HepG2 (cell line): ENCODE measurements around the gene GPC2. TPM values are rescaled to one million over a fixed set of nuclear protein-coding genes. Genes with fewer than 3 reads are reported as not detected.

Experiments used
- HOXA5 ChIP-seq: sonication (generic); formaldehyde crosslinking; IDR thresholded peaks from 2 replicates; pipeline ENCODE4 v1.4.0; 2020; ENCODE audit warnings: missing genetic modification reagents
- NFATC3 ChIP-seq: sonication (generic); formaldehyde crosslinking; IDR thresholded peaks from 2 replicates; pipeline ENCODE4 v1.5.1; 2020; ENCODE audit warnings: mild to moderate bottlenecking, missing genetic modification reagents
- RBM22 ChIP-seq: fragments of 200-400 bp; formaldehyde crosslinking; optimal IDR thresholded peaks from 2 replicates; pipeline ENCODE3; 2017; ENCODE audit warnings: mild to moderate bottlenecking, low read length, moderate library complexity
- TAF1 ChIP-seq: sonication (generic); formaldehyde crosslinking; IDR thresholded peaks from 2 replicates; pipeline ENCODE4 v1.4.0; 2020; ENCODE audit warnings: missing genetic modification reagents
- ZBTB38 ChIP-seq: sonication (generic); formaldehyde crosslinking; IDR thresholded peaks from 2 replicates; pipeline ENCODE4 v1.5.1; 2020; ENCODE audit warnings: mild to moderate bottlenecking, missing genetic modification reagents
- ZBTB7B ChIP-seq: sonication (generic); formaldehyde crosslinking; IDR thresholded peaks from 2 replicates; pipeline ENCODE4 v1.4.0; 2020; ENCODE audit warnings: missing genetic modification reagents
- ZFP62 ChIP-seq: sonication (generic); formaldehyde crosslinking; IDR thresholded peaks from 2 replicates; pipeline ENCODE4 v1.4.0; 2020; ENCODE audit warnings: missing genetic modification reagents
- ZNF3 ChIP-seq: IDR thresholded peaks from 2 replicates; pipeline ENCODE4 v1.7.0; 2017; ENCODE audit warnings: inconsistent platforms
- ZNF615 ChIP-seq: sonication (generic); formaldehyde crosslinking; IDR thresholded peaks from 2 replicates; pipeline ENCODE4 v1.5.0; 2020; ENCODE audit warnings: mild to moderate bottlenecking, missing genetic modification reagents, borderline replicate concordance
- ZNF674 ChIP-seq: sonication (generic); formaldehyde crosslinking; IDR thresholded peaks from 2 replicates; pipeline ENCODE4 v1.5.0; 2020; ENCODE audit warnings: low read depth, mild to moderate bottlenecking, missing genetic modification reagents
- ZNF776 ChIP-seq: sonication (generic); formaldehyde crosslinking; IDR thresholded peaks from 2 replicates; pipeline ENCODE4 v1.4.0; 2020; ENCODE audit warnings: mild to moderate bottlenecking, missing genetic modification reagents
- polyA plus RNA-seq, 8 experiments: library from polyadenylated mRNA; depleted of rRNA in 3 of 8; stranded (reverse) in 7 of 8; unstranded in 1 of 8; fragments of >200 nt; fragmentation: Illumina TruSeq in 4 of 8; extraction: Trizol in 4 of 8; gene quantifications; 2 replicates each; pipeline versions ENCODE4 v1.2.1 to v1.2.3, GENCODE V29; 2011 to 2016; ENCODE audit warnings: low read depth in 4 of 8, missing spikeins in 1 of 8, mixed read lengths in 1 of 8; ENCODE audit not compliant: insufficient read depth in 1 of 8
- total RNA-seq, 5 experiments: library from RNA; depleted of rRNA; stranded (reverse); fragments of >200 nt; fragmentation: Illumina TruSeq; extraction: Trizol; gene quantifications; 2 replicates each; pipeline ENCODE4 v1.2.3, GENCODE V29; 2016; ENCODE audit warnings: low read depth in 1 of 5
- TF ChIP-seq, protein P1 (sequence below): sonication (generic); formaldehyde crosslinking; IDR thresholded peaks from 2 replicates; pipeline ENCODE4 v1.4.0; 2020; ENCODE audit warnings: missing genetic modification reagents, borderline replicate concordance
- TF ChIP-seq, protein P2 (sequence below): sonication (generic); formaldehyde crosslinking; IDR thresholded peaks from 2 replicates; pipeline ENCODE4 v1.4.0; 2020; ENCODE audit warnings: mild to moderate bottlenecking, missing genetic modification reagents
- TF ChIP-seq, protein P3 (sequence below): sonication (generic); formaldehyde crosslinking; IDR thresholded peaks from 2 replicates; pipeline ENCODE4 v1.4.0; 2020; ENCODE audit warnings: missing genetic modification reagents
- TF ChIP-seq, protein P4 (sequence below): sonication (generic); formaldehyde crosslinking; IDR thresholded peaks from 2 replicates; pipeline ENCODE4 v1.4.0; 2020; ENCODE audit warnings: missing genetic modification reagents, low read depth, mild to moderate bottlenecking, borderline replicate concordance

The GPC2 gene
- total and polyA plus RNA-seq, 2 of the 13 experiments (the other 11 are each of a cell fraction or from before 2014, with no cell fraction given), result 0.64 to 0.78 TPM

DNA sequence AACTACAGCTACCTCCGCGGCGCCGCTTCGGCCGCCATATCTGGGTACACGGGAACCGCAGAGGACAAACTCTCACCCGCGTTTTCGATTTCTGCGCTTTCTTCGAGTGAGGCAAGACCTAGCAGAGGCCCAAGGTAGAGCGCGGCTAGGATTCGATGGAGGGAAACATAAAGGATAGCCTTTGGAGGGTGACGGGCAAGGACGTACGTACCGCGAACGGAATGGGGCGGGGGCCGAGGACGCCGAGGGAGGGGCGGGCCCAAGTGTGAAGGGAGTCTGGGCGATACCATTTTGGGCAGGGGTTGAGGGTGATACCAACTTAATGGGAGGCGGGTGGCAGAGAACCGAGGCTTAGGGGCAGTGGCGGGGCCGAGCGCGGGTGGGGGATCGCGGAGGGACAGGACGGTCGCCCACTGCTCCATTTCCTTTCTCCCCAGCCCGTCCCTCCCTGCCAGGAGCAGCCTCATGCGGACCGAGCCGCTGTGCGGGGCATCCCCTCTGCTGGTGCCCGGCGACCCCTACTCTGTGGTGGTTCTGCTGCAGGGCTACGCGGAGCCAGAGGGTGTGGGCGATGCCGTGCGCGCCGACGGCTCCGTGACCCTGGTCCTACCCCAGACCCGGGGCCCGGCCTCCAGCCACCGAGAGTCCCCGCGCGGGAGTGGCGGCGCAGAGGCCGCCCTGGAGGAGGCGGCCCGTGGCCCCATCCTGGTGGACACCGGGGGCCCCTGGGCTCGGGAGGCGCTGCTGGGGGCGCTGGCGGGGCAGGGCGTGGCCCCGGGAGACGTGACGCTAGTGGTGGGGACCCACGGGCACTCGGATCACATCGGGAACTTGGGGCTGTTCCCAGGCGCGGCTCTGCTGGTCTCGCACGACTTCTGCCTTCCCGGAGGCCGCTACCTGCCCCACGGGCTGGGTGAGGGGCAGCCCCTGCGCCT lies 50.0 kb downstream of the GPC2 start, which contains the start of gene MBLAC1 (continued):
- TF ChIP-seq HOXA5, result peak; percentile 67; the same call in 1 of the 2 replicates
- TF ChIP-seq, protein P1, sequence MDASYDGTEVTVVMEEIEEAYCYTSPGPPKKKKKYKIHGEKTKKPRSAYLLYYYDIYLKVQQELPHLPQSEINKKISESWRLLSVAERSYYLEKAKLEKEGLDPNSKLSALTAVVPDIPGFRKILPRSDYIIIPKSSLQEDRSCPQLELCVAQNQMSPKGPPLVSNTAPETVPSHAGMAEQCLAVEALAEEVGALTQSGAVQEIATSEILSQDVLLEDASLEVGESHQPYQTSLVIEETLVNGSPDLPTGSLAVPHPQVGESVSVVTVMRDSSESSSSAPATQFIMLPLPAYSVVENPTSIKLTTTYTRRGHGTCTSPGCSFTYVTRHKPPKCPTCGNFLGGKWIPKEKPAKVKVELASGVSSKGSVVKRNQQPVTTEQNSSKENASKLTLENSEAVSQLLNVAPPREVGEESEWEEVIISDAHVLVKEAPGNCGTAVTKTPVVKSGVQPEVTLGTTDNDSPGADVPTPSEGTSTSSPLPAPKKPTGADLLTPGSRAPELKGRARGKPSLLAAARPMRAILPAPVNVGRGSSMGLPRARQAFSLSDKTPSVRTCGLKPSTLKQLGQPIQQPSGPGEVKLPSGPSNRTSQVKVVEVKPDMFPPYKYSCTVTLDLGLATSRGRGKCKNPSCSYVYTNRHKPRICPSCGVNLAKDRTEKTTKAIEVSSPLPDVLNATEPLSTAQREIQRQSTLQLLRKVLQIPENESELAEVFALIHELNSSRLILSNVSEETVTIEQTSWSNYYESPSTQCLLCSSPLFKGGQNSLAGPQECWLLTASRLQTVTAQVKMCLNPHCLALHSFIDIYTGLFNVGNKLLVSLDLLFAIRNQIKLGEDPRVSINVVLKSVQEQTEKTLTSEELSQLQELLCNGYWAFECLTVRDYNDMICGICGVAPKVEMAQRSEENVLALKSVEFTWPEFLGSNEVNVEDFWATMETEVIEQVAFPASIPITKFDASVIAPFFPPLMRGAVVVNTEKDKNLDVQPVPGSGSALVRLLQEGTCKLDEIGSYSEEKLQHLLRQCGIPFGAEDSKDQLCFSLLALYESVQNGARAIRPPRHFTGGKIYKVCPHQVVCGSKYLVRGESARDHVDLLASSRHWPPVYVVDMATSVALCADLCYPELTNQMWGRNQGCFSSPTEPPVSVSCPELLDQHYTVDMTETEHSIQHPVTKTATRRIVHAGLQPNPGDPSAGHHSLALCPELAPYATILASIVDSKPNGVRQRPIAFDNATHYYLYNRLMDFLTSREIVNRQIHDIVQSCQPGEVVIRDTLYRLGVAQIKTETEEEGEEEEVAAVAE, result no peak
- TF ChIP-seq, protein P2, sequence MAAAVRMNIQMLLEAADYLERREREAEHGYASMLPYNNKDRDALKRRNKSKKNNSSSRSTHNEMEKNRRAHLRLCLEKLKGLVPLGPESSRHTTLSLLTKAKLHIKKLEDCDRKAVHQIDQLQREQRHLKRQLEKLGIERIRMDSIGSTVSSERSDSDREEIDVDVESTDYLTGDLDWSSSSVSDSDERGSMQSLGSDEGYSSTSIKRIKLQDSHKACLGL (CRISPR knock-in tag), result peak; percentile 76
- TF ChIP-seq ZFP62 (CRISPR knock-in tag), result no peak
- 0 out of 2 replicates have a peak, but pooled peaks have one; percentile 37 for TF ChIP-seq ZNF615
- TF ChIP-seq ZNF3, result no peak
- peak; percentile 75; the same call in 1 of the 2 replicates for TF ChIP-seq TAF1
- TF ChIP-seq ZNF674 (CRISPR knock-in tag), result 0 out of 2 replicates have a peak, but pooled peaks have one; percentile 86
- no peak; the same call in 1 of the 2 replicates for TF ChIP-seq ZBTB7B
- TF ChIP-seq, protein P3, sequence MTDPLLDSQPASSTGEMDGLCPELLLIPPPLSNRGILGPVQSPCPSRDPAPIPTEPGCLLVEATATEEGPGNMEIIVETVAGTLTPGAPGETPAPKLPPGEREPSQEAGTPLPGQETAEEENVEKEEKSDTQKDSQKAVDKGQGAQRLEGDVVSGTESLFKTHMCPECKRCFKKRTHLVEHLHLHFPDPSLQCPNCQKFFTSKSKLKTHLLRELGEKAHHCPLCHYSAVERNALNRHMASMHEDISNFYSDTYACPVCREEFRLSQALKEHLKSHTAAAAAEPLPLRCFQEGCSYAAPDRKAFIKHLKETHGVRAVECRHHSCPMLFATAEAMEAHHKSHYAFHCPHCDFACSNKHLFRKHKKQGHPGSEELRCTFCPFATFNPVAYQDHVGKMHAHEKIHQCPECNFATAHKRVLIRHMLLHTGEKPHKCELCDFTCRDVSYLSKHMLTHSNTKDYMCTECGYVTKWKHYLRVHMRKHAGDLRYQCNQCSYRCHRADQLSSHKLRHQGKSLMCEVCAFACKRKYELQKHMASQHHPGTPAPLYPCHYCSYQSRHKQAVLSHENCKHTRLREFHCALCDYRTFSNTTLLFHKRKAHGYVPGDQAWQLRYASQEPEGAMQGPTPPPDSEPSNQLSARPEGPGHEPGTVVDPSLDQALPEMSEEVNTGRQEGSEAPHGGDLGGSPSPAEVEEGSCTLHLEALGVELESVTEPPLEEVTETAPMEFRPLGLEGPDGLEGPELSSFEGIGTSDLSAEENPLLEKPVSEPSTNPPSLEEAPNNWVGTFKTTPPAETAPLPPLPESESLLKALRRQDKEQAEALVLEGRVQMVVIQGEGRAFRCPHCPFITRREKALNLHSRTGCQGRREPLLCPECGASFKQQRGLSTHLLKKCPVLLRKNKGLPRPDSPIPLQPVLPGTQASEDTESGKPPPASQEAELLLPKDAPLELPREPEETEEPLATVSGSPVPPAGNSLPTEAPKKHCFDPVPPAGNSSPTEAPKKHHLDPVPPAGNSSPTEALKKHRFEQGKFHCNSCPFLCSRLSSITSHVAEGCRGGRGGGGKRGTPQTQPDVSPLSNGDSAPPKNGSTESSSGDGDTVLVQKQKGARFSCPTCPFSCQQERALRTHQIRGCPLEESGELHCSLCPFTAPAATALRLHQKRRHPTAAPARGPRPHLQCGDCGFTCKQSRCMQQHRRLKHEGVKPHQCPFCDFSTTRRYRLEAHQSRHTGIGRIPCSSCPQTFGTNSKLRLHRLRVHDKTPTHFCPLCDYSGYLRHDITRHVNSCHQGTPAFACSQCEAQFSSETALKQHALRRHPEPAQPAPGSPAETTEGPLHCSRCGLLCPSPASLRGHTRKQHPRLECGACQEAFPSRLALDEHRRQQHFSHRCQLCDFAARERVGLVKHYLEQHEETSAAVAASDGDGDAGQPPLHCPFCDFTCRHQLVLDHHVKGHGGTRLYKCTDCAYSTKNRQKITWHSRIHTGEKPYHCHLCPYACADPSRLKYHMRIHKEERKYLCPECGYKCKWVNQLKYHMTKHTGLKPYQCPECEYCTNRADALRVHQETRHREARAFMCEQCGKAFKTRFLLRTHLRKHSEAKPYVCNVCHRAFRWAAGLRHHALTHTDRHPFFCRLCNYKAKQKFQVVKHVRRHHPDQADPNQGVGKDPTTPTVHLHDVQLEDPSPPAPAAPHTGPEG, result no peak
- 0 out of 2 replicates have a peak, but pooled peaks have one; percentile 47 for TF ChIP-seq NFATC3 (CRISPR knock-in tag)
- TF ChIP-seq RBM22, result no peak
- peak; percentile 36; the same call in 1 of the 2 replicates for TF ChIP-seq ZBTB38 (CRISPR knock-in tag)
- peak; percentile 58; the same call in 1 of the 2 replicates for TF ChIP-seq ZNF776
- TF ChIP-seq, protein P4, sequence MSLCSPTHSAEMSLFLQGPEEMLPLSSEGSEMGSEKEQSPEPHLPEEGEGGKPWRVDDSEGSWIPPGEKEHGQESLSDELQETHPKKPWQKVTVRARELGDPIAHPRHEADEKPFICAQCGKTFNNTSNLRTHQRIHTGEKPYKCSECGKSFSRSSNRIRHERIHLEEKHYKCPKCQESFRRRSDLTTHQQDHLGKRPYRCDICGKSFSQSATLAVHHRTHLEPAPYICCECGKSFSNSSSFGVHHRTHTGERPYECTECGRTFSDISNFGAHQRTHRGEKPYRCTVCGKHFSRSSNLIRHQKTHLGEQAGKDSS (CRISPR knock-in tag), result no peak
